Measurements from ENCODE around the gene DNAH9.

The DNAH9 gene

GRCh38 chr17:11991461-11991860, 393.2 kb downstream of the DNAH9 start:
- DNase-seq = no peak

GRCh38 chr17:11996722-11997146, 398.5 kb downstream of the DNAH9 start:
- peak; percentile 68 for DNase-seq

- DNase-seq = peak; percentile 95
Measured at GRCh38 chr17:11997147-11997971, 399.1 kb downstream of the DNAH9 start, which contains the start of gene ZNF18. Gene ZNF18, minus strand, starts transcription at chr17:11997475. Its CDS starts 4,646 bp downstream, at chr17:11992829.

GRCh38 chr17:11997972-11998233, 399.6 kb downstream of the DNAH9 start:
- no peak for DNase-seq

GRCh38 chr17:11999696-12000095, 401.4 kb downstream of the DNAH9 start:
- no peak for DNase-seq

- no peak for DNase-seq
Measured at GRCh38 chr17:12007466-12007865, 409.2 kb downstream of the DNAH9 start.
